D721Med (cell line): ENCODE measurements around the gene MRPS25.

Experiments used
- DNase-seq: peaks from one replicate; pipeline ENCODE4 v3.0.0; 2011; ENCODE audit warnings: low spot score; ENCODE audit not compliant: insufficient read length
- FAIRE-seq: peaks from 2 replicates; lab custom pipeline; 2011; peaks lifted over from hg19 to GRCh38; lab: Jason Lieb, UNC
- TF ChIP-seq, protein P1 (sequence below): IDR thresholded peaks from 2 replicates; pipeline ENCODE4 v1.5.1; 2012; ENCODE audit warnings: mild to moderate bottlenecking, control low read depth; ENCODE audit not compliant: insufficient read depth; ENCODE audit errors: missing control alignments

The MRPS25 gene

DNA sequence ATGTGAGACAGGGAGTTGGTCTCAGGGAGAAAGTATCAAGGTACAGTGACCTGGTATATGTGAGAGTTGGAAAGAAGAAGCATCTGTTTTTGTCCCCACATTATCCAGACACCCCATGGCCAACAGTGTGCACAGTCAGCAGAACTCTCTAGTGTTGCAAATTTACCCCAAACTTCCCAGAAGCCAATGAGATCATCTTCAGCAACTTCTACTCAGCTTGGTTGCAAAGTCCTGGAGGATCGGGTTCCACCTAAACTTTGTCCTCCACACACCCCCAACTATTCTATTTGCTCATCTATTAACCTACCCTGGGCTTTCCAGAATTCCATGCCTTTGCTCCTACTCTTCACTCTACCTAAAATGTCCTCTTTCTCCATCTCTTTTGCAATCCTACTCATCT is 18.1 kb upstream of the MRPS25 start:
- no peak for DNase-seq
- TF ChIP-seq, protein P1, sequence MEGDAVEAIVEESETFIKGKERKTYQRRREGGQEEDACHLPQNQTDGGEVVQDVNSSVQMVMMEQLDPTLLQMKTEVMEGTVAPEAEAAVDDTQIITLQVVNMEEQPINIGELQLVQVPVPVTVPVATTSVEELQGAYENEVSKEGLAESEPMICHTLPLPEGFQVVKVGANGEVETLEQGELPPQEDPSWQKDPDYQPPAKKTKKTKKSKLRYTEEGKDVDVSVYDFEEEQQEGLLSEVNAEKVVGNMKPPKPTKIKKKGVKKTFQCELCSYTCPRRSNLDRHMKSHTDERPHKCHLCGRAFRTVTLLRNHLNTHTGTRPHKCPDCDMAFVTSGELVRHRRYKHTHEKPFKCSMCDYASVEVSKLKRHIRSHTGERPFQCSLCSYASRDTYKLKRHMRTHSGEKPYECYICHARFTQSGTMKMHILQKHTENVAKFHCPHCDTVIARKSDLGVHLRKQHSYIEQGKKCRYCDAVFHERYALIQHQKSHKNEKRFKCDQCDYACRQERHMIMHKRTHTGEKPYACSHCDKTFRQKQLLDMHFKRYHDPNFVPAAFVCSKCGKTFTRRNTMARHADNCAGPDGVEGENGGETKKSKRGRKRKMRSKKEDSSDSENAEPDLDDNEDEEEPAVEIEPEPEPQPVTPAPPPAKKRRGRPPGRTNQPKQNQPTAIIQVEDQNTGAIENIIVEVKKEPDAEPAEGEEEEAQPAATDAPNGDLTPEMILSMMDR: no peak
- FAIRE-seq: no peak

DNA sequence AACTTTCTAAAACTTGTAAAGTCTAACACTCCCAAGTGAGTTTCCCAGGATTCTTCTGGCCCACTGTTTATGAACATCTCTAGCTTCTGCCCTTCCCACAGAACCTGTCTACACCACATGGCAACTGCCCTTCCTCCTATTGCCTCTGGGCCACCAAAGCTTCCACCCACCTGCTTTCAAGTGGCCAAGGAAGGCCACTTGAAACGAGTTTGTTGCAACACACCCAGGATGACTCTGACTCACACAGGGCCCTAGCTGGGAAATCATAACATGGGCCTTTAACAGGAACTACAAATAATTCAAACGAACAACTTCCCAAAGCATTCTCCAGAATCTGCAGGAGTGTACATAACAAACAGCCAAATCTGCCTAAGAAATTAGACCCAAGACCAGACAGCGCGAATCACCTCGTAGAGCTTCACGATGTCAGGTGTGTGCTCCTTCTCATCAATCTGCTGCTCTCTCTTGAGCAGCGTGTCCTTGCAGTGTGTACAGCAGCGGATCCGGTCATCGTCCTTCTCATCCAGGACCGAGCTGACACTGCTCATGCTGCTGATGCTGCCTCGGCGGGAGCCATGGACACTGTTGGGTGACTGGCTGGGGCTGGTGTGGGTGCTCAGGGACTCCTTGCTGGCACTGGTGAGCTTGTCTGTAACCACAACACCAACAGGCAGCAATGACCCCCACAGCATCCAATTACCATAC is 17.0 kb upstream of the MRPS25 start:
- TF ChIP-seq, protein P1: no peak
- no peak for DNase-seq
- no peak for FAIRE-seq

DNA sequence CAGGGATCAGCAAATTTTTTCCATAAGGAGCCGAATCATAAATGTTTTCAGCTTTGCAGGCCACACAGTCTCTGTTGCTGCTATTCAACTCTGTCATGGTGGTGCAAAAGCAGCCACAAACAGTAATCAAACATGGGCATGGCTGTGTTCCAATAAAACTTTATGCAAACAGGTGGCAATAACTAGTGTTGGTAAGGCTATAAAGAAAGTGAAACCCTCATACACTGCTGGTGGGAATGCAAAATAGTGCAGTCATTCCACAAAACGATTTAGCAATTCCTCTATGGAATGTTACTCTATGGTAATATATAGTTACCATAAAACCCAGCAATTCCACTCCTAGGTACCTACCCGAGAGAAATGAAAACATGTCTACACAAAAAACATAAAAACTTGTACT is 14.0 kb upstream of the MRPS25 start:
- FAIRE-seq (no peak), DNase-seq (no peak)
- TF ChIP-seq, protein P1: no peak

DNA sequence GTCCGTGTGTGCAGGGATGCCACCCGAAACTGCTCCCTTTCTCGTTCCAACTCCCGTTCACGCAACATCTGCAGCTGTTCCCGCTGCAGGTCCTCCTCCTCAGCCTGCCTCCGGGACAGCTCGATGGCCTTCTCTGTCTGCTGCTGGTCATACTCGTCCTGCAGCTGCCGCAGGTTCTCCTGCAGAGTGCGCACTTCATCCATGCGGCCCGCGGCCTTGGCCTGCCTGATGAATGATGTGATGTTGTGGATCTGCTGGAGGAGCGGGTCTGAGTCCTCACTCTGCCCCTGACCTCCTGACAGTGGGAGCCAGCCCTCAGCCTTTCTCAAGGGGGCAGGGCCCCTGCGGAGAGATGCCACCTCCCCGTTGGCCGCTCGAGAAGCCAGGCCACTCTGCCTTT is 9.4 kb upstream of the MRPS25 start:
- no peak for DNase-seq

DNA sequence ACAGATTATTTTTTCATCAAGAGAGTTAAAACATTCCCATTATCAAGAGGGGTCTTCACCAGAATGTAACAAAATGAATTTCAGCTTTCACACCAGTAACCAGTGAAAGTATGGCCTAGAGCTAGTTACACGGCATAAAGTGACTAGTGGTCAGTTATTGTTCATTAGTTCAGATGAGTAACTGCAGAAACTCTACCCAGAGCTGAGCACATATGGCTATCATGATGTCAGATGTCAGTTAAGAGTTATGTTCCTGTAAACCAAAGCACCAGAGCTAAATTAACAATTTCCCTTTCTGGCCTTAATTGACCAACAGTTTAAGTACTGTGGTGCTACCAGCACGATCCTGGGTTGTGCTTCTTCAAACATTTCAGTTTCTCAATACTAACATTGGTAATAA is 6.6 kb upstream of the MRPS25 start:
- DNase-seq (no peak), FAIRE-seq (no peak)
- TF ChIP-seq, protein P1: no peak

More for the DNA sequence above, 9.4 kb upstream of the MRPS25 start:
- TF ChIP-seq, protein P1: no peak
- no peak for FAIRE-seq

DNA sequence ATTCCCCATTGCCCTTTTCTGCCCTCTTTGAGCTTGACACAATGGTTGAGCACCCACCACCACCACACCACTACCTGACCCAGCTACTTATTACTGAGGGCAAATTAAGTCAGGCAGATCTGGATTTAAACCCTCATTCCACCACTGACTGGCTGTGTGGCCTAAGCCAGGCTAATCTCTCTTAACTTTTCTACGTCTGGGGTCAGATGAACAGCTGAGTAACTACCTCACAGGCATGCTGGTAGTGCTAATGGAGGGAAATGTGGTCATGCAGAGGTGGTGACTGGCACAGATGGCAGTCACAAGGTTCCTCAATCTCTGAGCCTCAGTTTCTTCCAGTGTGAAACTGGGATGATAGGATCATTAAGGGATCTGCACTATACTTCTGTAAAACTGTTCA is 4.3 kb upstream of the MRPS25 start:
- TF ChIP-seq, protein P1: no peak
- FAIRE-seq (no peak), DNase-seq (no peak)

DNA sequence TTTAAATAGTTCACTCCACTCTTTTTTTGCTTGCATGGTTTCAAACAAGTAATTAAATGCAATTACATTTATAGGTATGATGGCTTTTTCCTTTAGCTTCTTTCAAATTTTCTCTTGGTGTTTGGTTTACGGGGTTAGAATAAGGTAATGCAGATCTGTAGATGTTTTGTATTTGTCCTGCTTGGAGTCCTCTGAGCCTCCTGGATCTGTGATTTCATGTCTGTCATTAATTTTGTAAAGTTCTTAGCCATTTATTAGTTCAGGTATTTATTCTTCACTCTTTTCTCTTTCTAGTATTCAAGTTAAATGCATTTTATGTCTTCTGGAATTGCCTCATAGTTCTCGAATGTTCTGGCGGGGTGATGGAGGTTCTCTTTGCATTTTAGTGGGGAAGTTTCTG is 1.4 kb upstream of the MRPS25 start:
- TF ChIP-seq, protein P1: no peak
- FAIRE-seq: no peak
- no peak for DNase-seq
